Stimulated activated CD8-positive, alpha-beta memory T cell treated with anti-CD3 and anti-CD28 coated beads, Interleukin-4, amount 100 ng/mL, for 48 hours (primary cell): ENCODE measurements around the gene PLK5.

Source experiments
- DNase-seq: peaks from one replicate; pipeline ENCODE4 v3.0.0-alpha.2; 2020

The PLK5 gene

DNA sequence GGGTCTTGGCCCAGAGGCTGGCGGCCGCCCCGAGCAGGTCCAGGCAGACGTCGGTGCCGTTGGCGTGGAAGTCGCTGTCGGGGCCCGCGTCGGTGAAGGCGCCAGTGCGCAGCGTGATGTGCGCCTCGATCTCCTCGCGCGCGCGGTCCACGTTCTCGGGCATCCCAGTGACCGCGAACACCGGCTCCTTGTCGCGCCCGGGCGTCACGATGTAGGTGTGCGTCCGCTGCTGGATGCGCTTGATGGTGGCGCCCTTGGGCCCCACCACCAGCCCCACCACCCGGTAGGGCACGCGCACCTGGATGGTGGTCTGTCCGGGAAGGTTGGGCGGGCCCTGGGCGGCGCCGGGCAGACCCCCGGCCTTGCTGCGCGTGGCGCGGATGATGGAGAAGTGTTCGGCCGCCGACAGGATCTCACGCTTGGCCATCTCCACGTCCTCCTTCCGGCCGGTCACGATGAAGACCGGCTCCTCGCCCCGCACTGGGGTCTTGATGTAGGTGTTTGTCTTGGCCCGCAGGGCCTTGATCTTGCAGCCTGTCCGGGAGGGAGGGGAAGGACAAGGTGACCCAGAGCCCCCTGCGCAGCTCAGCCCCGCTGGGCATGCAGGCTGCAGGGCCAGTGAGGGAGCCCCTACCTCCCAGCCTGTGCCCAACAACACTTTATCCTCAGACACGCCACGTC, 32.7 kb downstream of the PLK5 start:
- no peak for DNase-seq

DNA sequence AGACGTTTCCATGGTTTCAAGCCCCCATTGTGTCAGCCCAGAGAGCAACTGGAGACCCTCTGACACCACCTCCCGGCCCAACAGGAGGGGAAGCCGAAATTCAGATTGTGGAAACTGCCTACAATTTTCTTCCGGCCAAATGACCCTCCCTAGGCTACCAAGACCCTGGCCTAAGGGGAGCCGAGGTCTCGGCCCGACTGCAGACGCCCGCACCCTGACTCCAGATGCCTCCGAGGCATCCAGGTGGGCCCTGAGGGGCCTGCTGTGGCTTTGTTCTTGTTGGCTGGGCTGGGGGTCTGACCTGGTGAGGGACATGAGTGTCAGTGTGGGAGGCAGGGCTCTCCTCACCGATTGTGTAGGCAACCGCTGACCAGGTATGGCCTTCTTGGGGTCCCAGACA, 34.7 kb downstream of the PLK5 start:
- DNase-seq = no peak

DNA sequence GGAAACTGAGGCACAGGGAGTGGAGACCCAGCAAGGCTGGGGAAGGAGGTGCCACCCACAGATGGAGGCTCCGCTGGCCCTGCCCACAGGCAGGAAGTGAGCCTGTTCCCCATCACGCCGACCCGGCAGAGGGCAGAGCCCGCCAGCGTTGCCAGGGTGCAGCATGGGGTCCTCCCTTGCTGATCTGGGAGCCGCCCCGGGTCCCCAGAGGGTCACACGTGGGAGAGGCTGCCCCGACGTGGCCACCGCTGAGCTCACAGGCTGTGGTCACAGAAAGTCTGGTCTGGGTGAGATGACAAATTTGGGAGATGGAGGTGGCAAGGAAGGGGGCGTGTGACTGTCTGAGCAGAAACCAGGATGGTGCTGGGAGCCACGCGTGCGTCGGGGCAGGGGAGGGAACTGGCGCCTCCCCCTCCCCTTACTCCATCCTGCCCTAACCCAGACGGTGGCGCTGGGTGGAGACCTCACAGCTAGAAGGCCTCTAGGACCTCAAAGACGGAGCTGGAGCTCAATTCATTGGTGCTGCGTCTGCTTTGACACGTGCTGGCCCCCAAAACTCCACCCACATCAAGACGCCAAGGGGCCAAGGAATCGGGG, 36.5 kb downstream of the PLK5 start:
- DNase-seq = no peak

DNA sequence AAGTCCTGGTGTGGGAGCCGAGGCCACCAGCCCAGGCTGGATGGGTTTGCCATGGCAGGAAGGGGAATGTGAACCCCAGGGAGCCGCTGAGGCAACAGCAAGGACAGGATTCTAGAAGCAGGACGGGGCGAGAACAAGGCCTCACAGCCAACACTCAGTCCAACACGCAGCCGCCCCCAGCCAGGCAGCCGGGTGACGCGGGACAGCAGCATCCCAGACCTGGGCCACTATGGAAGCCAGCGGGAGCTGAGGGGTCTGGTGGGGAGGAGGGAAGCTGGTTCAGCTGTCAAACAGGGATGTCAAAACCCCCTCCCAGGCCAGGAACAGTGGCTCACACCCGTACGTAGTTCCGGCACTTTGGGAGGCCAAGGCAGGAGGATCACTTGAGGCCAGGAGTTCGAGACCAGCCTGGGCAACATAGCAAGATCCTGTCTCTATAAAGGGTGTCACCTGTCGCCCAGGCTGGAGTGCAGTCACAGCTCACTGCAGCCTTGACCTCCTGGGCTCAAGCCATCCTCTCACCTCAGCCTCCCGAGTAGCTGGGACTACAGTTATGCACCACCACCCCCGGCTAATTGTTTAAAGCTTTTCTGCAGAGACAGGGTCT, 37.5 kb downstream of the PLK5 start:
- DNase-seq = no peak

DNA sequence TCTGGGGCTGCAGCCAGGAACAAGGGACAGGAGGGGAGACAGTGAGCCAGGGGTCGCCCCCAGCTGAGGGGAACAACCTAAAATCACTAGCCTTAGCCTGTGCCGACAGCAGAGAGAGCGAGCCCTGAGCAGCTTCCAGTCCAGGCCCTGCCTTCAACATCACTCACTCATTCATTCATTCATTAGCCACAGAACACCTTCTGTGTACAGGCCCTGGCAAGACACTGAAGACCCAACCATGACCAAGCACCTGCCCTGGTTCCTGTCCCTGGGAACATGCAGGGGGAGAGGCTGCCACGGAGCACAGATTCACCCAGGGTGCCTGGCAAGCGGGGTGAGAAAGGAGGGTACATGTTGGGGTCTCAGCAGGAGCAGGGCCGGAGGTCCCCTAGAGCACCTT, 39.4 kb downstream of the PLK5 start:
- no peak for DNase-seq

DNA sequence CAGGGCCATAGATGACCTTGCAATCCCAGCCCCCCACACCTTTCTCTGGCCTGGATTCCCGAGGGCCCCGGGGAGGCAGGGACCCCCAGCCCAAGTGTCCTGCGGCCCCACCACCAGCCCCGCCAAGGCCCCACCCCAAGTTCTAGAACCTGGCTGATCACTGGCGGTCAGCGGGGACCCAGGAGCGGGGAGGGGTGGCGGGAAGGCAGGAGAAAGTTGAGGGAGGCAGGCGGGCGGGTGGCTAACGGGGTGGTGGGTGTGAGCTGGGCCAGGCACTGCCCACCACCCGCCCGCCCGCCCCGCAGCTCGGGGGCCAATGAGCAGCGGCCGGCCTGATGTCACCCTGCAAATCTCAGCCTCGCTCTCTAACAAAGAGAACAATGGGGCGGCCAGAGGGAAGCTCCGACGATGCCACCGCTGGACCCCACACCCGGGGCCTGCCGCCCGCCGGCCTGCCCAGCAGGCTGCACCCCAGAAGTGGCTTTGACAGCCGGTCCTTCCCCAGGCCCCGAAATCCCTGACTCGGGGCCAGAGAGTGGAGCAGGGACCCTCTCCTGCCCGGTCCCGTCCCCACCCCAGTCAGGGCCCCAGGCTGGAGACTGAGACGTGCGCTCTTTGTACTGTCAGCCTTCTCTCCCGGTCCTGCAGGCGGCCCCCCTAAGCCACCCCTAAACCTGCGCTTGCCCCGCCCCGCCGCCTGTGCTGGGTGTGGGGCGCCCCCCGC, 42.7 kb downstream of the PLK5 start:
- no peak for DNase-seq

DNA sequence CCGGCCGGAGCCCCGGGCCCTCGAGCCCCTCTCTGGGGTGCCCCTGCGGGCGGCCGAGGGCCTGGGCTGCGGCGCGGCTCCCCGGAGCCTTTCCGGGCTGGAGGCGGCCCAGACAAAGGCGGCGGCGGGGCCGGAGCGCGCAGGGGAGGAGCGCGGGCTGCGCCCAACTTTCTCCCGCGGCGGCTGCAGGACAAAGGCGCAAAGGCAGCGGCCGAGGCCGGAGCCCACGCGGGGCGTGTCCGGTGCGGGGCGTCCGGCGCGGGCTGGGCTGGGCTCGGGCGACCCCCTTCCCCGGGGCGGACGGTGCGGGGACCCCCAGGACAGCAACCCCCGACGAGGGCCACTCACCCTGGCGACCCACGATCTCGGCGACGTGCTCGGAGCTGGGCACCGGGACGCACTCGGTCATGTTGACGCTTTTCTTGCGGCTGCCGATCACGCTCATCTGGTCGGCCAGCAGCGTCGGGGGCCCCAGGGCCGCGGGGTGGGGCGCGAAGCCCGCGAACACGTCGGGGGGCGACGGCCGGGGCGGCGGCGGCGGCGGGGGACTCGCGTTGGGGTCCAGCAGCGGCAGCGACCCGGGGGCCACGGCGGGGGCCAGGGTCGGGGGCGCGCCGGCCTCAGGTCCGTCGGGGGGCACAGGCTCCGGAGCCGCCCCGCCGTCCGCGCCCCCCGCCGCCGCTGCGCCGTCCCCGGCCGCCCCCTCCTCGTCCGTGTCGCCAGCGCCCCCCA, 43.4 kb downstream of the PLK5 start:
- DNase-seq = no peak

DNA sequence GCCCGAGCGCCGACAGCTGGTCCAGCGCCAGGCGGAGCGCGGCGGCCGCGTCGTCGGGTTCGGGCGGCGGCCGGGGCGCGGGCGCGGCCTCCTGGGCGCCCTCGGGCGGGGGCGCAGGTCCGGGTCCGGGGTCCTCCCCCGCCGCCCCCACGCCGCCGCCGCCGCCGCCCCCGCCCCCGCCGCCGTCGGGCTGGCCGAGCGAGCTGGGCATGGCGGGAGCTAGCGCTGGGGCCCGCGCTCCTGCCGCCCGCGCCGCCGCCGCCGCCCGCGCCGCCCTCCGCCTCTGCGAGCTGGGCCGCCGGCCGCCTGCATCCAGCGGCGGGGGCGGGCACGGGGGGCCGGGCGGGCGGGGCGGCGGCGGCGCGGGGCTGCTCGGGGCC, 44.0 kb downstream of the PLK5 start:
- no peak for DNase-seq

DNA sequence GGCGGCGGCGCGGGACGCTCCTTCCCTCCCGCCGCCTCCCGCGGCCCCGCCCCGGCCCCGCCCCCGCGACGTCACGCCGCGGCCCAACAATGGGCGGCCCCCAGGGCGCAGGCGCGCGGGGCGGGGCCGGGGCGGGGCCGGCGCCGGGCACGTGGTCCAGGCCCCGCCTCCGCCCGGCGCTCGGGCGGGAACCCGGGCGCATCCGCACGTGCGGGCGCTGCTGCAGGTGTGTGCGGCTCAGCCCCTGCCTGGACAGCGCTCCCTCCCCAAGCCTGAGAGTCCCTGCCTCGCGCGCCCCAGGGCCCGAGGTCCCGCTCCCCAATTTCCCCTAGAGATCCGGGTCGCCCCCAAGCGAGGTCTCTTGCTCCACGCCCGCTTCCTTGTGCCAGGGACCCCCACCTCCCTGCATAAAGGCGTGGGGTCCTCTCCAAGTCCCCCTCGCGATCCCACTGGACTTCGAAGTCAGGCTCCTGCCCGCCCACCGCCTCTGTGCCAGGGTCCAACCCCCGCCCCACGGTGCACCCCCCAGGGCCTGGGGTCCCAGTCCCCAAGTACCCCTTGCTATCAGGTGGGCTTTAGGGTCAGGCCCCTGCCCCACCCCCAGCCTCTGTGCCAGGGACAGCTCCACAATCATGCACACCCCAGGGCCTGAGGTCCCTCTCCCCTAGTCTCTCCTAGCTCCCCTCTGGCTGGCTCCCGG, 44.6 kb downstream of the PLK5 start, which contains the start of gene MEX3D:
Gene MEX3D, minus strand, starts transcription at position 6 of the 700 bp plus-strand sequence. CDS start 267 bp downstream, outside the sequence.
- peak; percentile 84 for DNase-seq

DNA sequence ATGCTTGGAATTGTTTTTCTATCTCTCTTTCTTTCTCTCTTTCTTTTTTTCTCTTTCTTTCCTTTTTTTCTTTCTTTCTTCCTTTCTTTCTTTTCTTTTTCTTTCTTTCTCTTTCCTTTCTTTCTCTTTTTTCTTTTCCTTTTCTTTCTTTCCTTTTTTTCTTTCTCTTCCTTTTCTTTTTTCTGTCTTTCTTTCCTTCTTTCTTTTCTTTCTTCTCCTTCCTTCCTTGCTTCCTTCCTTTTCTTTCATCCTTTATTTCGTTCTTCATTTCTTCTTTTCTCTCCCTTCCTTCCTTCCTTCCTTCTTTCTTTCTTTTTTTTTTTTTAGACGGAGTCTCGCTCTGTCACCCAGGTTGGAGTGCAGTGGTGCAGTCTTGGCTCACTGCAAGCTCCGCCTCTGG, 46.1 kb downstream of the PLK5 start:
- no peak for DNase-seq

DNA sequence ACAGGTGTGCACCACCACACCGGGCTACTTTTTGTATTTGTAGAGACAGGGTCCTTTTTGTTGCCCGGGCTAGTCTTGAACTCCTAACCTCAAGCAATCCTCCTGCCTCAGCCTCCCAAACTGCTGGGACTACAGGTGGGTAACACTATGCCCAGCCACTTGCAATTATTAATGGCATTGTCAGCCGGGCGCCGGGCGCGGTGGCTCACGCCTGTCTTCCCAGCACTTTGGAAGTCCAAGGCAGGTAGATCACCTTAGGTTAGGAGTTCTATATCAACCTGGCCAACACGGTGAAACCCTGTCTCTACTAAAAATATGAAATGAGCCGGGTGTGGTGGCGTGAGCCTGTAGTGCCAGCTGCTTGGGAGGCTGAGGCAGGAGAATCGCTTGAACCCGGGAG, 47.0 kb downstream of the PLK5 start:
- no peak for DNase-seq

DNA sequence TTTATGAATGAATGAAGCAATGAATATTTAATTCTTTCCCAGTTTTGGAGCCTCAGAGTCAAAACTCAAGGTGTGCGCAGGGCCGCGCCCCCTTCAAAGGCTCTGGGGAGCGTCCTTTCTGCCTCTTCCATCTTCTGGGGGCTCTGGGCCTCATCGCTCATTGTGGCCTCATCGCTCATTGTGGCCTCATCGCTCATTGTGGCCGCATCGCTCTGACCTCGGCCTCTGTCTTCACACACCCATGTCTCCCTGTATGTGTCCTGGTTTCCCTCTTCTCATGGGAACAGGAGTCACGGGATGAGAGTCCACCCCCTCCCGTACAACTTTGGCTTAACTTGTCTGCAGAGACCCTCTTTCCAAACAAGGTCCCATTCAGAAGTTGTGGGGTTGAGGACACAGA, 47.5 kb downstream of the PLK5 start:
- no peak for DNase-seq

DNA sequence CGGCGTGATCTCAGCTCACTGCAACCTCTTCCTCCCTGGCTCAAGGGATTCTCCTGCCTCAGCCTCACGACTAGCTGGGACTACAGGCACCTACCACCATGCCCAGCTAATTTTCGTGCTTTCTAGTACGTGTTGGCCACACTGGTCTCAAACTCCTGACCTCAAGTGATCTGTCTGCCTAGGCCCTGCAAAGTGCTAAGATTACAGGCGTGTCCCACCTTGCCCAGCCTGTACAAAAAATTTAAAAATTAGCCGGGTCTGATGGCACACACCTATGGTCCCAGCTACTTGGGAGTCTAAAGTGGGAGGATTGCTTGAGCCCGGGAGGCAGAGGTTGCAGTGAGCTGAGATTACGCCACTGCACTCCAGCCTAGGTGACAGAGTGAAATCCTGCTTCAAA, 48.9 kb downstream of the PLK5 start:
- DNase-seq = no peak

DNA sequence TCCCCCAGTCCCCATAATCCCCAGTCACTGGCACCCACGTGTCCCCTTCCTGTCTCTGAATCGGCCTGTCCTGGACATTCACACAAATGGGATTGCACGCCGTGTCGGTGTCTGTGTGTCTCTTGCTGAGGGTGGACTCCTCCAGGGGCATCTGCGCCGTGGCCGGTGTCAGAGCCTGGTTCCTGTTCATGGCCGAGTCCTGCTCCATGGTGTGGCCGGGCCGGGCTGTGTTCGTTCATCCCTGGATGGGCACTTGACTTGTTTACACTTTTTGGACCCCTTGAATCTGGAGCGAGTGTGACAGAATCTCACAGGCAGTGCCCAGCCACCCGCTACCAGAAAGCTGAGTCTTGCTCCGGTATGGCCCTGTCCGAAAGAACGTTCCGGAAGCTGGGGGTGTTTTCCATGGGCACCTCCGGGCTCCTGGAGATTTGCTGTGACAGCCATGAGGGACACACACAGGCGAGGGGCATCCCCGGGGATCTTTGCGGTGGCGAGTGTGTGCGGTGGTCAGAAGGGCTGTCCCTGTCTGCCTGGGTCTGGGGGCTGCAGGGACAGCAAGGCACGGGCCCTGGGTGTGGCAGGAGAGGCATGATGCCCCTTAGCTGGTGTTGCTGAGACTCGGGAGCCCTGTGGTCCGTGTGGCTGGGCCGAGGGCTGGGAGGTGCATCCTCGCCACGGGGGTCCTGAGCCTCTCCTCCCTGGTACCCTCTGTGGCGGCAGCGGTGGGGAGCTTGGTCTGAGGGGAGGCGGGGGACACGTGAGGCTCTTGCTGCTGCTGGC, 50.7 kb downstream of the PLK5 start:
- no peak for DNase-seq

DNA sequence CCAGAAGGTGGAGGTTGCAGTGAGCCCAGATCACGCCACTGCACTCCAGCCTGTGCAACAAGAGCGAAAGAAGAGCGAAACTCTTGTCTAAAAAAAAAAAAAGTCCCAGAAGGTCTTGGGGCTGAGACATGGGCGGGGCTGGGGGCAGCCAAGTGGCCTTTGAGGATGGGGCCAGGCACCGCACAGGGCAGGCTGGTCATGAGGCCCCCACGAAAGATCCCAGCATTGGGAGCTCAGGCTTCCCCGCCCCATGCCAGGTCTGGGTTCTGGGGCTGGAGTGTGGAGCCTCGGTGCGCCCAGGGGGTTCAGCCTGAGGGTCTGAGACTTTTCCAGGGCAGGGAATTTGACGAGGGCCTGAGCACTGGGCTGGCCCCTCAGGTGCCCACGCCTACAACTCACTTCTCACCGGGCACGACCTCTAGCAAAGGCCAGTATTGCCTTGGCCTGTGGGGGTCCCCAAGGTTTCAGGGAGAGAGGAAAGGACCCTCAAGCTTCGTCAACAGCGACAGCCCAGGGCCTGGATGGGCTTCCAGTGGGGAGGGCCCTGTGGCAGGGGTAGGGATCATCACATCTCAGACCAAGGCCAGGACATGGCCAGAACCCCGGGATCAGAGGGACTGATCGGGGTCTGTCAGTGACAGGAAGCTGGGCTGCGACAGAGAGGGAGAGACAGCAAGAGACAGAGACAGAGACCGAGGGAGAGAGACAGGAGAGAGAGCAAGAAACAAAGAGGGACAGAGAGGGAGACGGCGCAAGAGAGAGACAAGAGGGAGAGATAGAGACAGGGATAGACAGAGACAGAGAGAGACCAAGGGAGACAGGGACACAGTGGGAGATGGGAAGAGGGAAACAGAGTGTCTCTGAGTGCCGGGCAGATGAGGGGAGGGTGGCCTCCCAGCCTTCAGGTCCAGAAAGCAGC, 51.7 kb downstream of the PLK5 start:
- no peak for DNase-seq

DNA sequence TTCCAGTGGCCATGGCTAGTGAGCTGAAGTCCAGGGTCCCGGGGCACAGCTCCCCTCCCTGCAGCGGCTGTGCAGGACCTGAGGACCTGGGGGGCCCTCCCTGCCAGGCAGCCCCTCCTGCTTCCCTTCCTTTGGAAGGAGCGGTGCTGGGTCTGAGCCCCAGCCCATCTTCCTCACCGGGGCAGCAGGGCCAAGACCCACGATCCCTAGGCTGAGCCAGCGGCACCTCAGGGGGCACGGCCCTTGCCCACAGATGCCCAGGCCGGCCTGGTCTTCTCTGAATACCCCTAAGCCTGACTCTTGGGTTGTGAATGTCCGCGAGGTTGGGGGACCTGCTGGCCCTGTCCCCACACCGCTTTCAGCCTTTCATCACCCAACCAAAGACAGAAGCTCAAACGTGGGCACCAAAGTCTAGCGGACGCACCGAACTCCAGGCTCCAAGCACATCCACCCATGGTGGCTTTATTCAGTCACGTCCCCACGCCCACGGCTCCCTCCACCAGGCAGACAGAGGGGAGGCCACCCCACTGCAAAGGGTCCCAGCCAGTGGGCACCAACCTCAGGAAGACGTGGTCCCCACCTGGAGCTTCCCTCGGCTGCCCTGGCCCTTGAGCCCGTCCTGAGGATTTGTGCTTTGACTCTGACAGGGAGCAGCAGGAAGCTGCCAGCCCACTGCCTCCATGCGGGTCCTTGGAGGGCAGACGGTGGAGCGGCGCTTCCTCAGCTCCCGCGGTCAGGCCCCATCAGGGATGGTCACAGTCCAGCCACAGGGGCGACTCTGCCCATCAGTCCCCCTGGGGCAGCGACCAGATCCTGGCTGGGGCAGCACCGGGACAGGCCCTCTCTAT, 52.6 kb downstream of the PLK5 start:
- no peak for DNase-seq

DNA sequence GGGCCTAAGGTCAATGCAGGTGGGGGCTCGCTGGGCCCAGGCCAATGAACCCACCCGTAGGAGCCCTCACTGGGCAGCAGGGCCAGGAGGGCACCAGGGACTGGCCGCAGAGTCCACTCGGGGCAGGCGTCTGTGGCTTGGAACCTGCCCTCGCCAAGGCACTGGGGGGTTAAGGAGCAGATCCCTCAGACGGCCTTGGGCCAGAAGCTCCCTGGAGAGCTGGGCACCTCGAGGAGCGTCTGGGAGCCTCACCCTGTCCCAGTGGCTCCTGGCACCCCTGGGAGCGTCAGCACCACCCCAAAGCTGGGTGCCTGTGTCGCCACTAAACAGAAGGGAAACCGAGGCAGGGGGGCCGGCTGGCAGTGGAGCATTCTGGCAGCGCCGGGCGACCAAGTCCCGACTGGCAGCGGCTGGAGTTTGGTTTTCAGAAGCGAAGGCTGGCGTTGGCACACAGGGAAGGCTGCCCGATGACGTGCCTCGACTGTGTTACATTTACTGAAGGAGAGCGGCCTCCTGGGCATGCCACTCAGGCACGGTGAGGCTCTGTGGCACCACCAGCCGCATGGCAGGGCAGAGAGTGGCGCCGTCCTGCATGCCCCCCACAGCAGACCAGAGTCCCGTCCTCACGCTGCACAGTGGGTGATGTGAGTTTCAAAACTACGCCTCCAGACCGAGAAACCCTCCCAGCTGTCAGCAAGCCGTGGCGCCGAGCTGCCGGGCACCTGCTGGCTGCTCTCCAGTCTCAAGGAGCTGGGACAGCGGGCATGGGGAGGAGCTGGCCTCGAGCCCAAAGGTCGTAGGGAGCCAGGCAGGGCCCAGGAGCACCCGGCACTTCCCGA, 53.4 kb downstream of the PLK5 start:
- no peak for DNase-seq

DNA sequence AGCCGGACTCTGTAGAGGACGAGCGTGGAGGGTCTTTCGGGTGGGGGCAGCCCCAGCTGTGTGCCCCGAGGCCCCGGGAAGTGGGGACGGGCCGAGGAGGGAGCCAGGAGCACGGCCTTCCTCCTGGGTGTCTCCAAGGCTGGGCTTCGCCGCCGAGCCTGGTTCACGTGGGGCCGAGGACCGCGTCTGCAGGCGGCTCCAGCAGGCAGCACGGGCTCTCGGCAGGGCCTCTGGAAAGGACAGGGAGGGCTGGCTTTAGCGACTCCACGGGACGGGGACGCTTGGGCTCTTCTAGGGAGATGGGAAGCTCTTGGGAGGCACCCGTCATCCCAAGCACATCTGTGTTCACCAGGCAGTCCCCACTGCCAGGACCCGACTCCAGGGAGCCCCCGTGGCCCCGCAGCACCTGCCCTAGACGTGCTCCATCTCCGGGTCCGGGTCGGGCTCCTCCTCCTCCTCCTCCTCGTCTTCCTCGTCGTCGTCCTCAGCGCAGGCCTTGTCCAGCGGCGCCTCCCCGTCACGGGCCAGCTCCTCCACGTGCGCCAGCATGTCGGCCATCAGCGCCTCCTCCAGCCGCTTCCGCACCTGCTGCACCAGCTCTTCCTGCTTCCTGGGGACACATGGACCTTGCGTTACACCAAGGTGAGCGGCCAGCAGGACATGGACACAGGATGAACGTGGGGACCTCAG, 54.2 kb downstream of the PLK5 start:
- DNase-seq = no peak
